Esophagus squamous epithelium (tissue), 4 donors: Measurements from ENCODE around the gene GALNS.

Experiments
- POLR2A ChIP-seq, 4 donors: fragments of 450-650 bp; IDR thresholded peaks; one replicate each; pipeline ENCODE4 v1.6.1; 2017; ENCODE audit warnings: antibody characterized with exemption in 4 of 4, mild to moderate bottlenecking in 4 of 4, moderate library complexity in 3 of 4
- TF ChIP-seq, protein P1 (sequence below), 6 experiments: fragments of 450-650 bp in 4 of 6; fragments of 200-600 bp in 2 of 6; sonication (generic) in 2 of 6; IDR thresholded peaks; one replicate each; pipeline ENCODE4 v1.5.1; 2016 to 2019; ENCODE audit warnings: antibody characterized with exemption in 6 of 6, mild to moderate bottlenecking in 4 of 6, moderate library complexity in 4 of 6

- TF ChIP-seq, protein P1, sequence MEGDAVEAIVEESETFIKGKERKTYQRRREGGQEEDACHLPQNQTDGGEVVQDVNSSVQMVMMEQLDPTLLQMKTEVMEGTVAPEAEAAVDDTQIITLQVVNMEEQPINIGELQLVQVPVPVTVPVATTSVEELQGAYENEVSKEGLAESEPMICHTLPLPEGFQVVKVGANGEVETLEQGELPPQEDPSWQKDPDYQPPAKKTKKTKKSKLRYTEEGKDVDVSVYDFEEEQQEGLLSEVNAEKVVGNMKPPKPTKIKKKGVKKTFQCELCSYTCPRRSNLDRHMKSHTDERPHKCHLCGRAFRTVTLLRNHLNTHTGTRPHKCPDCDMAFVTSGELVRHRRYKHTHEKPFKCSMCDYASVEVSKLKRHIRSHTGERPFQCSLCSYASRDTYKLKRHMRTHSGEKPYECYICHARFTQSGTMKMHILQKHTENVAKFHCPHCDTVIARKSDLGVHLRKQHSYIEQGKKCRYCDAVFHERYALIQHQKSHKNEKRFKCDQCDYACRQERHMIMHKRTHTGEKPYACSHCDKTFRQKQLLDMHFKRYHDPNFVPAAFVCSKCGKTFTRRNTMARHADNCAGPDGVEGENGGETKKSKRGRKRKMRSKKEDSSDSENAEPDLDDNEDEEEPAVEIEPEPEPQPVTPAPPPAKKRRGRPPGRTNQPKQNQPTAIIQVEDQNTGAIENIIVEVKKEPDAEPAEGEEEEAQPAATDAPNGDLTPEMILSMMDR (IDR thresholded peaks at IDR 0.05): no peak
- TF ChIP-seq POLR2A (IDR thresholded peaks at IDR 0.05): no peak
Measured at GRCh38 chr16:88902744-88903143, 46.0 kb upstream of the GALNS start.
